ENCODE measurements around the gene COL8A2. TPM values are rescaled to one million over a fixed set of nuclear protein-coding genes. Genes with fewer than 3 reads are reported as not detected.

COL8A2 gene
- polyA plus RNA-seq, 1 donor from 2014 or later: not detected

- no peaks in the 10 kb centered on the region for H3K79me2 ChIP-seq (replicated peaks; ENCODE audit: insufficient read depth, low read length)
- no peaks in the 10 kb centered on the region for H3K9me3 ChIP-seq (ENCODE audit: low read length)
- peak overlapping the region; percentile 30 for H3K27ac ChIP-seq (ENCODE audit: low read length)
- no peaks in the 10 kb centered on the region for H3K27me3 ChIP-seq (ENCODE audit: insufficient read depth, low read depth, low read length)
- TF ChIP-seq CTCF (IDR thresholded peaks at IDR 0.05; ENCODE audit: poor library complexity, severe bottlenecking): no peak
- TF ChIP-seq EP300 (conservative IDR thresholded peaks at IDR 0.05; ENCODE audit: poor library complexity, severe bottlenecking): no peak
- TF ChIP-seq POLR2AphosphoS5 (IDR thresholded peaks at IDR 0.05): no peak
- no peak for TF ChIP-seq REST (IDR thresholded peaks at IDR 0.05; ENCODE audit: borderline replicate concordance)
- no peak for TF ChIP-seq EZH2 (IDR thresholded peaks at IDR 0.05; ENCODE audit: borderline replicate concordance, insufficient read depth, low read length, poor library complexity, severe bottlenecking)
- no peak for TF ChIP-seq RAD21 (conservative IDR thresholded peaks at IDR 0.05)
- no peak for TF ChIP-seq SMC3 (conservative IDR thresholded peaks at IDR 0.05; ENCODE audit: poor library complexity)
- TF ChIP-seq TAF1 (IDR thresholded peaks at IDR 0.05; ENCODE audit: low read depth): no peak
- no peak for TF ChIP-seq MXI1 (conservative IDR thresholded peaks at IDR 0.05; ENCODE audit: poor library complexity, severe bottlenecking)
- H4K20me1 ChIP-seq (ENCODE audit: insufficient read depth): no peaks in the 10 kb centered on the region
- peak overlapping the region; percentile 80 for H3K4me3 ChIP-seq (ENCODE audit: low read length)
- no peak overlapping the region for H3K4me2 ChIP-seq (ENCODE audit: low read length)
- no peak overlapping the region for H2AFZ ChIP-seq (ENCODE audit: low read depth, low read length)
- no peaks in the 10 kb centered on the region for H3K36me3 ChIP-seq (ENCODE audit: insufficient read depth, low read length)
- H3K9ac ChIP-seq (ENCODE audit: low read length): peak overlapping the region; percentile 82
- no peaks in the 10 kb centered on the region for H3K9me2 ChIP-seq (ENCODE audit: insufficient read depth, low read length)
- no peaks in the 10 kb centered on the region for H3F3A ChIP-seq (ENCODE audit: insufficient read depth, low read length, poor library complexity, severe bottlenecking)
Measured at GRCh38 chr1:36083219-36083618, 41.8 kb downstream of the COL8A2 start.

- H3K9me2 ChIP-seq (ENCODE audit: insufficient read depth, low read length): no peaks in the 10 kb centered on the region
Measured at GRCh38 chr1:36081926-36082485, 43.0 kb downstream of the COL8A2 start.

More at GRCh38 chr1:36081926-36082485, 43.0 kb downstream of the COL8A2 start:
- TF ChIP-seq REST (IDR thresholded peaks at IDR 0.05; ENCODE audit: borderline replicate concordance) (no peak), MXI1 (conservative IDR thresholded peaks at IDR 0.05; ENCODE audit: poor library complexity, severe bottlenecking) (no peak), EZH2 (IDR thresholded peaks at IDR 0.05; ENCODE audit: borderline replicate concordance, insufficient read depth, low read length, poor library complexity, severe bottlenecking) (no peak)
- Histone ChIP-seq H4K20me1 (ENCODE audit: insufficient read depth) (no peaks in the 10 kb centered on the region), H3K4me3 (ENCODE audit: low read length) (no peak overlapping the region), H3K27ac (ENCODE audit: low read length) (no peak overlapping the region), H3K9ac (ENCODE audit: low read length) (no peak overlapping the region), H3F3A (ENCODE audit: insufficient read depth, low read length, poor library complexity, severe bottlenecking) (no peaks in the 10 kb centered on the region), H3K9me3 (ENCODE audit: low read length) (no peaks in the 10 kb centered on the region), H2AFZ (ENCODE audit: low read depth, low read length) (no peak overlapping the region), H3K27me3 (ENCODE audit: insufficient read depth, low read depth, low read length) (no peaks in the 10 kb centered on the region), H3K36me3 (ENCODE audit: insufficient read depth, low read length) (no peaks in the 10 kb centered on the region), H3K79me2 (replicated peaks; ENCODE audit: insufficient read depth, low read length) (no peaks in the 10 kb centered on the region), H3K4me2 (ENCODE audit: low read length) (no peak overlapping the region)

All from neural cell (in vitro differentiated cells).